Sigmoid colon (tissue), 4 donors: ENCODE data around the gene ALDH3B2.
"Not testable (repeated sequence)": the region's sequence is repeated elsewhere in the genome, so short reads cannot be mapped to it uniquely, and the experiment has no call there.

Experiments
- CTCF ChIP-seq, 4 experiments: fragments of 450-650 bp in 3 of 4; fragments of 200-600 bp in 1 of 4; IDR thresholded peaks; one replicate each; pipeline ENCODE4 v1.5.1; 2016 to 2019; ENCODE audit warnings: antibody characterized with exemption in 4 of 4, mild to moderate bottlenecking in 3 of 4, moderate library complexity in 2 of 4
- EP300 ChIP-seq, 4 donors: sonication (generic); formaldehyde crosslinking; IDR thresholded peaks; one replicate each; pipeline ENCODE4 v1.6.1; 2017; ENCODE audit warnings: antibody characterized with exemption in 4 of 4
- POLR2A ChIP-seq, 2 donors: fragments of 450-650 bp; IDR thresholded peaks; one replicate each; pipeline ENCODE4 v1.6.1; 2016; ENCODE audit warnings: antibody characterized with exemption in 2 of 2, mild to moderate bottlenecking in 2 of 2, moderate library complexity in 2 of 2
- POLR2AphosphoS5 ChIP-seq, 4 donors: sonication (generic); formaldehyde crosslinking; IDR thresholded peaks; one replicate each; pipeline ENCODE4 v1.6.1; 2017; ENCODE audit warnings: antibody characterized with exemption in 4 of 4

- not testable (repeated sequence) for TF ChIP-seq CTCF, POLR2A, POLR2AphosphoS5, EP300 (IDR thresholded peaks at IDR 0.05)
Measured at GRCh38 chr11:67723036-67723435, 48.6 kb upstream of the ALDH3B2 start.
